GM10248 (cell line): ENCODE measurements around the gene VCP.
A peak's percentile ranks its signal among the peaks of the same experiment; 100 is the strongest.

ENCODE experiments used
- CTCF ChIA-PET: fragments of 300-600 bp; sonication (Branson Sonifier 250); formaldehyde crosslinking; extraction: SDS; loops from one replicate; lab custom pipeline; 2021; ENCODE audit warnings: antibody characterized with exemption; lab: Yijun Ruan, JAX
- POLR2A ChIA-PET: fragments of 350-650 bp; sonication (Branson Sonifier 250); formaldehyde crosslinking; extraction: SDS; loops from one replicate; lab custom pipeline; 2020; ENCODE audit warnings: antibody characterized with exemption; lab: Yijun Ruan, JAX
- DNase-seq: peaks from one replicate; pipeline ENCODE4 v3.0.0; 2012; ENCODE audit errors: extremely low spot score
- TF ChIP-seq, protein P1 (sequence below): IDR thresholded peaks from 2 replicates; pipeline ENCODE4 v1.5.1; 2012; ENCODE audit warnings: mild to moderate bottlenecking, low read depth; ENCODE audit errors: extremely low read depth, missing control alignments, control extremely low read depth

VCP gene

DNA sequence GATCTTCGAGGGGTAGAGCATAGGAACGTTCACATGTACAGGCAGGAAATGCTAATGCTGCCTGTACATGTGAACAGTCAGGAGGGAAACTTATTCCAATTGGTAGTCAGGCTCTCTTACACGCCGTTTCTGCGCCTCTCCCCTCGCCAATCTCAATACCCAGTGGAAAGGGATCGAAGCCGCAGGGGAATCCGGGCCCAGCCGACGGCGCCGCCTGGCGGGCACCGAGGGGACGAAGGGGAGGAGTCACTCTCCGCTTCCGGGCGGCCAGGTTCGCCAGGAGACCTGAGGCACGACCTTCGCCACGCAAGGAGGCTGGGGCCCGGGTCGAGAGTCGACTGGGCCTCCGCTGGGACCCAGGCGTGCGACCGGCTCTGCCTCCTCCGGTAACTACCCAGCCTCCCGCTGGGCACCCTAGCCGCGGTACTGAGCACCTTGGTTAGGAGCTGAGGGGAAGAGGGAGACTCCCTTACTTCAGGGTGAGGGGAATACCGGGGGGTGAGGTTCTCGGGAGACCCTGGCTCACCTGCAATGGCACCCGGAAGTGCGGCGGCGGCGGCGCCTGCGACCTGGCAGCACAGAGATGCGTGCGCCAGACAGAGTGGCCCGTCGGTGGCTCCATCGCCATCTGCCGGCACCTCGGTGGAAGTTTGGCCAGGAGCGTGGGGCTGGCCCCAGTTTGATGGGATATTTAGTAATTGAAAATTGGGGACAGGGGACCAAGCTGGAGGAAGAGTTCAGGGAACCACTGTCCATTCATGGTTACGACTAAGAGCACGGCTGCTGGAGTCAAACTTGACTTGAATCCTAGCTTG lies 23.8 kb upstream of the VCP start, which contains the start of gene PIGO:
Gene PIGO (minus strand): TSS at position 557 of the 815 bp plus-strand sequence. CDS start 1,026 bp downstream, outside the sequence.
- CTCF ChIA-PET, result interaction anchor here (0.7 to 8.0 kb wide), 33 partner anchors 9 to 561 kb away, joined by 3 to 177 read pairs (median 4); partner anchors contain the start of genes ATOSB, CCDC107, FANCG and RMRP
- TF ChIP-seq, protein P1, sequence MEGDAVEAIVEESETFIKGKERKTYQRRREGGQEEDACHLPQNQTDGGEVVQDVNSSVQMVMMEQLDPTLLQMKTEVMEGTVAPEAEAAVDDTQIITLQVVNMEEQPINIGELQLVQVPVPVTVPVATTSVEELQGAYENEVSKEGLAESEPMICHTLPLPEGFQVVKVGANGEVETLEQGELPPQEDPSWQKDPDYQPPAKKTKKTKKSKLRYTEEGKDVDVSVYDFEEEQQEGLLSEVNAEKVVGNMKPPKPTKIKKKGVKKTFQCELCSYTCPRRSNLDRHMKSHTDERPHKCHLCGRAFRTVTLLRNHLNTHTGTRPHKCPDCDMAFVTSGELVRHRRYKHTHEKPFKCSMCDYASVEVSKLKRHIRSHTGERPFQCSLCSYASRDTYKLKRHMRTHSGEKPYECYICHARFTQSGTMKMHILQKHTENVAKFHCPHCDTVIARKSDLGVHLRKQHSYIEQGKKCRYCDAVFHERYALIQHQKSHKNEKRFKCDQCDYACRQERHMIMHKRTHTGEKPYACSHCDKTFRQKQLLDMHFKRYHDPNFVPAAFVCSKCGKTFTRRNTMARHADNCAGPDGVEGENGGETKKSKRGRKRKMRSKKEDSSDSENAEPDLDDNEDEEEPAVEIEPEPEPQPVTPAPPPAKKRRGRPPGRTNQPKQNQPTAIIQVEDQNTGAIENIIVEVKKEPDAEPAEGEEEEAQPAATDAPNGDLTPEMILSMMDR, result peak; percentile 96
- POLR2A ChIA-PET, result interaction anchor here (1.3 kb wide), 1 partner anchor 24 kb away, joined by 6 read pairs; the partner anchor contains the start of gene VCP
- peak; percentile 89 for DNase-seq

DNA sequence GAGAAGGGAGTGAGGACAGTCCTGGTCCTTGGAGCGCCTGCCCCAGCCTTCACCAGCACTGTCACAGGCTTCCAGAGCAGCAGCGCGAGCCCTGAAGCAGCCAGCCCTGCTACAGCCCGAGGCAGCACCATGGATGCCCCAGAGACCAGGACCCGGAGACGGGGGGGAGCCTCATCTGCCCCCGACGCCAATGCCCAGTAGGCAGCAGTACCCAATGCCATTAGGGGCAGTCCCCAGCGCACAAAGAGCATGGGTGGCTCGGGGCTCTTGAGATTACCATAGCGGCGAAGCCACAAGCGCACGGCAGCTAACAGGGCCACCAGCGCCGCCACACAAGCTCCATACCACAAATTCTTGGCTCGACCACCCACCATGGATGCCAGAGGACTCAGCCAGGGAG lies 19.1 kb upstream of the VCP start:
- DNase-seq, result no peak
- POLR2A ChIA-PET, result interaction anchor here (1.0 kb wide), 1 partner anchor 12 kb away, joined by 5 read pairs; the partner anchor contains the start of gene FANCG
- CTCF ChIA-PET, result interaction anchor here (1.7 to 8.0 kb wide), 3 partner anchors 14 to 193 kb away, joined by 4 to 177 read pairs (median 73); partner anchors contain the start of genes ATOSB, FANCG and VCP
- TF ChIP-seq, protein P1, result no peak

DNA sequence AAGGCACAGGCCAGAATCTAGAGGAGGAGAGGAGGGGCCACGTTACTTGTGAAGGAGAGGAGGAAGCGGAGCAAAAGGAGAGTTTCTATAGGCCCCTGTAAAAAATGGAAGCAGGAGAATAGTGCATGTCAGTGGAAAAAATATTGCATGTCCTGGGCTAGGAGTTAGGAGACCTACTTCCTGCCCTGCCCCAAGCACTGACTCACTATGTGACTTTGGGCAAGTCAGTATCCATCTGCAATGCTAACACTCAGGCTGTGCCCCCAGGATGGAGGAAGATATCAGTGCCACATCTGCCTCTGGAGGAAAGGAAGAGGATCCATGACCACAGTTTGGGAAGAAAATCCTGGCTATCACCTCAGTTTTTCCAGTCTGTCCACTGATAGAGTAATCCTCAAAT lies 17.0 kb upstream of the VCP start:
- CTCF ChIA-PET, result no interaction called here
- POLR2A ChIA-PET, result no interaction called here
- TF ChIP-seq, protein P1, result no peak
- no peak for DNase-seq

DNA sequence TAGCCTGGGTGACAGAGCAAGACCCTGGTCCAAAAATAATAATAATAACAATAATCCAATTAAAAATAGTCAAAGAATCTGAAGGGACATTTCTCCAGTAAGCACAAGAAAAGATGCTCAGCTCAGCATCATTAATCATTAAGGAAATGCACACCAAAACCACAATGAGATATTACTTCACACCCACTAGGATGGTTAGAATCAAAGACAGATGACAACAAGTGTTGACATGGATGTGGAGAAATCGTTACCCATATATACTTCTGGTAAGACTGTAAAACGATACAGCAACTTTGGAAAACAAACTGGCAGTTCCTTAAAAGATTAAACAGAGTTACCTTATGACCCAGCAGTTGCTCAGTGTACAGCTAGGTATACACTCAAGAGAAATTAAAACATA lies 12.7 kb upstream of the VCP start:
- ChIA-PET POLR2A (no interaction called here), CTCF (interaction anchor here (0.8 kb wide), 1 partner anchor 186 kb away, joined by 3 read pairs; no protein-coding TSS in a partner anchor)
- TF ChIP-seq, protein P1, result no peak
- no peak for DNase-seq

DNA sequence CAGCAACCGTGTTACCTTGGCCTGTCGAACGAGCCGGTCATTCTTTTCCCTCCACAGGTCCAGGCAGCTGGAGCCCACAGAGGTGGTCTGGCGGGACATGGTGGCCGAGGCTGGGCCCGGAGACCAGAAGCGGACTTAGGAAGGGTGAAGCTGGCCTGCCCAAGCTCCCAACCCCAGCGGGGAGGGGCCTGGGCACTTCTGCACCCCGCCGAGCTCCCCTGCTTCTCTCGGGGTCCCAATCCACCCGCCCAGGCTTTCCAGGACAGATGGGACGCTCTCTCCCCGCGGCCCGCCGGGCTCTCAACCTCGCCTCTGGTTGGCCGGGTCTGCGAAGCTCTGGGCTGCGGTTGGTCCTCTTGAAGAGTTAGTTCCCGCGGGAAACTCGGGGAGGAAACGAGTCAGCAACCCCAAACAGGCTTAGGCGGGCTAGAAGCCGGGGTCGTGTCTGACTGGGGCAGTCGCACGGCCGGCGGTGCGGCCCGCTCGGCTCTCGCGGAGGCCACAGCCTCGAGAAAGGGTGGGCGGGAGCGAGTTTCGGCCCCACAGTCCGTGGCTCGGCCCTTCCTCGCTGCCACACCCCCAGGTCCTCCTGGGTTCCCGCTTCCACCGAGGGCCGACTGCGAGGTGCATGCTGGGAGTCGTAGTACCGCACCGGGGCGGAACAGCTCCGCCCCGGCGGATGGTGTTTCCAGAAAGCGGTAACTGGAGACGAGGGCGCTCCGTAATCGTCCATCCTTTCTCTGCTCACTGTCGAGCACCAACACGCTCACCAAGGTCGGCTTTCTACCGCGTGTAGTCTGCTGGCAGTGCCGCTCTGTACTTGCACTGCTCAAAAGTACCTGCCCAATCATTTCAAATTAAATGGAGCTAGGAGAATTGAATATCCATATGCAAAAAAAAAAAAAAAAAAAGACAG lies 7.3 kb upstream of the VCP start, which contains the start of gene FANCG:
Gene FANCG (minus strand): TSS at position 517 of the 916 bp plus-strand sequence. CDS start 418 bp downstream, at position 99.
- ChIA-PET CTCF (interaction anchor here (1.0 to 13.4 kb wide), 13 partner anchors 7 to 567 kb away, joined by 3 to 177 read pairs (median 3); partner anchors contain the start of genes ATOSB, PIGO and VCP), POLR2A (interaction anchor here (1.0 to 1.5 kb wide), 7 partner anchors 8 to 86 kb away, joined by 3 to 6 read pairs (median 4); partner anchors contain the start of gene STOML2)
- TF ChIP-seq, protein P1, result no peak
- peak; percentile 94 for DNase-seq
